Left colon (tissue), 2 donors: ENCODE data around the gene SGCE. TPM values are rescaled to one million over a fixed set of nuclear protein-coding genes. Genes with fewer than 3 reads are reported as not detected.

ENCODE experiments used
- ATAC-seq: fragments of 200-7000 bp; cut with Tn5 transposase; one replicate; pipeline ENCODE4 v1.9.1; 2020; ENCODE audit warnings: mild to moderate bottlenecking, moderate library complexity
- DNase-seq, 2 donors: peaks; one replicate each; pipeline ENCODE4 v3.0.0-alpha.2; 2020
- intact Hi-C, 2 donors: fragments of 100-400 bp; cut with DNase I in 1 of 2; cut with micrococcal nuclease in 1 of 2; formaldehyde crosslinking; loops; one replicate each; pipeline versions ENCODE4 v1.11.2 to v1.14.0; 2022; cut with DNase I, micrococcal nuclease
- total RNA-seq, 2 donors: library from RNA; stranded (reverse); fragmentation: NEBNext Ultra II Directional; extraction: Animal tissue kit (Norgen Biotek cat#: 25700); gene quantifications; one replicate each; pipeline ENCODE4 v1.2.1, GENCODE V29; 2021
- donor health status: DM: no; HTN: no; CAD: no.
- donor health status: DM: yes; HTN: yes; CAD: no.

Gene SGCE
- total RNA-seq, 2 donors from 2014 or later: 7.1 to 15.7 TPM

- ATAC-seq (no peak), DNase-seq (no peak)
- intact Hi-C loops: no loop called here
Observed at GRCh38 chr7:94664023-94664422, 8.1 kb upstream of the SGCE start.

GRCh38 chr7:94662548-94662947 lies 6.6 kb upstream of the SGCE start:
- intact Hi-C loops: no loop called here
- ATAC-seq (no peak), DNase-seq (no peak)

GRCh38 chr7:94660006-94660405 lies 4.1 kb upstream of the SGCE start:
- DNase-seq: no peak

DNA sequence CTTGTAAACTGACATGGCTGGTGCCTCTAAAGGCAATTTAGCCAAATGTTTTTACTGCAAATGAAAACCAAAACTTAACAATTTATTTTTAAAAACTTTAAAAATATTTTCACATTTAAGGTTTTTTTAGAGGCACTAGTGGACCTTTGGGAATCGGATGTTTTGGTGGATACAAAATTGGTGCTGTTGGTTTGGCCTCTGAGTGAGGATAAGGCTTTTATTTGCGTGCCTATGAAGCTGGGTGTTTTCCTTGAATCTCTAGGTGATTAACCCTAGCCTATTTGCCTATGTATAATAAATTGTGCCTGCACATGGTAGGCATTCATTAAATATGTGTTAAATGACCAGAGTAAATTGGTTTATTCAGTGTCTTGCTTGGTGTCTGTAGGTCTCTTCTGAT lies 2.9 kb upstream of the SGCE start:
- ATAC-seq (no peak), DNase-seq (no peak)
- intact Hi-C loops: loop anchor here in 1 of 2 donors (10.0 kb wide), 2 partner anchors 204 to 364 kb away; no protein-coding TSS in a partner anchor

More at GRCh38 chr7:94660006-94660405, 4.1 kb upstream of the SGCE start:
- intact Hi-C loops: no loop called here
- no peak for ATAC-seq

DNA sequence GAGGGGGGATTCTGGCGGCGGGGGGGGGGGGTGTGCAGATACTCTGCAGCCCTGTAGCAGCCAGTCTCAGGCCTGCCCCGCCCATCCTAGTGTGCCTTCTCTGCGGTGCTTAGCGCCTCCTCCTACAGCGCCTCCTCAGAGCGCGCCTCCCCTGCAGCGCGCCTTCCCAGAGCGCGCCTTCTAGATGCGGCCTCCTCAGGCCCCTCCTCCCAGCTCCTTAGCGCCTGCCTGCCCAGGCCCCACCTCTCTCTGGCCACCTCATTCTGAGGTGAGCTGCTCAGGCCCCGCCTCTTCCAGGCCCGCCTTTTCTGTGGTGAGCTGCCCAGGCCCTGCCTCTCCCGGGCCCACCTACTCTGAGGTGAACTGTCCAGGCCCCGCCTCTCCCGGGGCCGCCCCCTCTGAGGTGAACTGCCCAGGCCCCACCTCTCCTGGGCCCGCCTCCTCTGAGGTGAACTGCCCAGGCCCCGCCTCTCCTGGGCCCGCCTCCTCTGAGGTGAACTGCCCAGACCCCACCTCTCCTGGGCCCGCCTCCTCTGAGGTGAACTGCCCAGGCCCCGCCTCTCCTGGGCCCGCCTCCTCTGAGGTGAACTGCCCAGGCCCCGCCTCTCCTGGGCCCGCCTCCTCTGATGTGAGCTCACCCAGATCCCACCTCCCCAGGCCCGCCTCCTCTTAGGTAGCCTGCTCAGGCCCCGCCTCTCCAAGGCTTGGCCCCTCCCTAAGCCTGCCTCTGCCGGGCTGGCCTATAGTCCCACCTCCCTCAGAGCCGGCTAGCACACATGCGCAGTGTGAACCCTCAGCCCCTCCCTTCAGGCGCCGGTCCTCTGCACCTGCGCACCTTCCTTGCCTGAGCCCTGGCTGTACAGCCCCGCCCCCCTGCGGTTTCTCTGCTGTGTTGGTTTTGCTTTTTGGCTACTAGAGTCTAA lies 2.1 kb upstream of the SGCE start:
- DNase-seq (peak; percentile 94 to 96), ATAC-seq (peak; percentile 87)
- intact Hi-C loops: loop anchor here in 1 of 2 donors (10.0 kb wide), 2 partner anchors 203 to 363 kb away; no protein-coding TSS in a partner anchor

- intact Hi-C loops: loop anchor here in 1 of 2 donors (10.0 kb wide), 2 partner anchors 202 to 362 kb away; no protein-coding TSS in a partner anchor
Observed at GRCh38 chr7:94656925-94657731, 1.2 kb upstream of the SGCE start.

DNA sequence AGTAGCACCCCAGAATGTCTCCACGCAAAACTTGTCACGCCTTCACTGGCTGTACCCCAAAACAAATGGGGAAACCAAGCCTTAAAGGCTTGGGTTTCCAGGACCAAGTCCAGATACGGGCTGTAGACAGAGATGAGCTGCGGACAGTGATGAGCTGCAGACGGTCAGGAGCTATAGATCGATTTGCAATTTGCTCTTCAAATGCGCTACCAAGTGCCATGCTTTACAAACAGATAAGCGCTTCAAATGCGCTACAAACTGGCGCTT lies 658 bp upstream of the SGCE start:
- ATAC-seq (no peak), DNase-seq (no peak)
- intact Hi-C loops: loop anchor here in 1 of 2 donors (10.0 kb wide), 2 partner anchors 202 to 362 kb away; no protein-coding TSS in a partner anchor

More at GRCh38 chr7:94656925-94657731, 1.2 kb upstream of the SGCE start:
- no peak for ATAC-seq
- DNase-seq: peak; percentile 19 to 24

GRCh38 chr7:94655126-94655847 lies 646 bp downstream of the SGCE start:
- no peak for ATAC-seq
- DNase-seq: peak; percentile 15 to 28
- intact Hi-C loops: loop anchor here in 1 of 2 donors (10.0 kb wide), 2 partner anchors 200 to 360 kb away; no protein-coding TSS in a partner anchor

GRCh38 chr7:94654783-94655125 lies 1.2 kb downstream of the SGCE start:
- intact Hi-C loops: loop anchor here in 1 of 2 donors (10.0 kb wide), 2 partner anchors 200 to 360 kb away; no protein-coding TSS in a partner anchor
- no peak for ATAC-seq
- no peak for DNase-seq

DNA sequence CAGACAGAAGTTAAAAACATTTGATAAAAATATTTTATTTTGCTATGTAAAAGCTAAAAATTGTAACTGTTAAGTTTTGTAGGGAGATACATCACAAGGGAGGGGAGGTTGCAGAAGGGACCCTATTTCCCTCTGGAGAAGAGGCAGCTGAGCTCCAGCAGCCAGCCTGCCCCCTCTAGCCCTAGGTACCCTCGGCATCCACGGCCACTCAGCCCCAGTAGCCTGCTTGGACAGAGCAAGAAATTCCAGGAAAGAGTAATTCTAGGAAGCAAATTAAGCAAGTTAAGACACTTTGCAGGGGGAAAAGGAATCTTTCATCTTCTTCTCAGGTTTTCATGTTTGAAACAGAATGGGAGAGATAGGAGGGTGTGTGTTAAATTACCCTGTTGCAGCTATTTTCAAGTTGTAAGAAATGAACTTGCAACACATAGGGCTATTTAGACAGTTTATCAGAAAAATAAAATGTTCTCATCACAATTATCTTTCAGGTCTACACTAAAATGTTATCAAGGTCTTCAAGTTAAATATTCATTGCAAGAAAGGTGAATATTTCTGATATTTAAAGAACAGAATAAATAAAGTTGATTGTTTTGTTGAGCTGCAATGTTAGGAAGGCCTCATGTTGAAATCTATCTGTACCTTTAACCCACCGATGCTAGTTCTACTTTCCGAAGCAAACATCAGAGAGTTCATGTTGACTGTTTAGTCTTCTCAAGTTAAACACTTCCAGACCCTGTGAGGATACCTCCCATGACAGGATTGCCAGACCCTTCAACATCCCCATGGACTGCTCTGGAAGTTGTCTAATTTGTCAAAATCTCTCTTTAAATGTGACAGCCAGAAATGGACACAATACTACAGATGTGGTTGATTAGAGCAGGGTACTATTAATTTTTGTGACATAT lies 5.5 kb downstream of the SGCE start:
- intact Hi-C loops: loop anchor here in 1 of 2 donors (10.0 kb wide), 2 partner anchors 196 to 356 kb away; no protein-coding TSS in a partner anchor
- ATAC-seq (no peak), DNase-seq (no peak)

GRCh38 chr7:94649450-94649849 lies 6.5 kb downstream of the SGCE start:
- intact Hi-C loops: no loop called here
- no peak for ATAC-seq
- no peak for DNase-seq

DNA sequence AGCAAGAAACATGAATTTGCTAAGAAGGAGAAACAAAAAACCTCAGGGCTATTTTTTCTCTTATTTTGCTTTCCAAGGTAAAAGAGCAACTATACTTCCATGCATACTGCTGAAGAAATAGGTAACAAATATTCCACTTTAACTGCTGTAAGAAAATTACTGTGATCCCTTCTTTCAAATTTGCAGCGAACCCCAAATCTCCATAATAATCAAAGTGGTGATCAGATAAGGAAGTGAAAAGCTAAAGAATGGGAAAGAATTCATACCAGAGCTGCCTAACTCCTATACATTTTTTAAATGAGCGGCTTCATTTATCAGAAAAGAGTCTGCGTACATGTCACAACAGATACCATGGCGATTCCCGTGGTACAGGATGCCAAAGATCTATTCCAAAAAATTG lies 7.2 kb downstream of the SGCE start:
- DNase-seq: no peak
- intact Hi-C loops: no loop called here
- ATAC-seq: no peak

DNA sequence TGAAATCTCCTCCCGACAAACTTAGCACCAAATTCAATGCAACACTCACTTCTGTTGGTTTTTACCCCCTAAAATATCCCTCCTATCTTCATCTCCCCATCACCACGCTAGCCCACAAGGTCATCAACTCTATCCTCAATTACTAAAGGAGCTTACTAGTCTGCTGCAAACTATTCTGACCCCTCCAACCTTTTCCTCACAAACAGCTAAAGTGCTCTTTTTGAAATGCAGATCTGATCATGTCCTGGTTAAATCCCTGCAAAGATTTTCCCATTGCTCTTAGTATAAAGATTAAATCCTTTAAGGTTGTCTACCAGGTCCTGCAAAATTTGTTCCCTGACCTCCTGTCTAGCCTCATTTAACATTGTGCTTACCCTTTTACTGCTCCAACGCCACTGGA lies 8.6 kb downstream of the SGCE start:
- DNase-seq: no peak
- intact Hi-C loops: no loop called here
- ATAC-seq: no peak

DNA sequence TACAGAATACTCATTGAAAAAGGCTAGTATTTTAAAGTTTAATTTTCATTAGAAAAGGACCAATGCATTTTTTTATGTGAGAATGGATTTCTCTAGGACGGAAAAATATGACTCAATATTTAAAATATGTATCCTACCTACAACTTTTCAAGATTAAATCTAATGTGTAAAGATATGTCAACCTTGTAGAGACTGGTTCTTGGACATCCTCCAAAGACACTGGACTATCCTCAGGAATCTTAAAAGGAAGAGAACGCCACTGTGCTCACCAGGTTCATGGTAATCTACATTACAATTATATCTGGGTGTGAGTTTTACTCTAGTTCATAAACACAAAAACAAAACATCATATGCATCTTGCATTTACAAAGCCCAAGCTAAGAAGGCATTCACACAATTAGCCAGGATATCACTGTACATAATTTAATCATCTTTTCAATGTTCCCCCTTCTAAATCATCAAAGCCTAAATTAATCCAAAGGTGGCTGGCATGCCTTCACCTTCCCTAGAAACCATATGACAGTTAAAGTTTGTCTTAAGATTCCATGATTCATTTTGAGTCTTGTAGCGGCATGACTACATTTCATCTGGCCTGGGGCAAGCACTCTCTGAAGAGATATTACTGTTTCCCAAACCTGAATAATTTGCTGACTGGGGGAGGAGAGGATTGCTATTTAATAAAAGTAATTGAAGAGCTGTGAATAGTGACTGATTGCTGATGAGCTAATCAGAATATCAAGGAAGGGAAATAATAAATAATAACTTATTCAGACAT lies 12.0 kb downstream of the SGCE start:
- DNase-seq: no peak
- intact Hi-C loops: no loop called here
- no peak for ATAC-seq

DNA sequence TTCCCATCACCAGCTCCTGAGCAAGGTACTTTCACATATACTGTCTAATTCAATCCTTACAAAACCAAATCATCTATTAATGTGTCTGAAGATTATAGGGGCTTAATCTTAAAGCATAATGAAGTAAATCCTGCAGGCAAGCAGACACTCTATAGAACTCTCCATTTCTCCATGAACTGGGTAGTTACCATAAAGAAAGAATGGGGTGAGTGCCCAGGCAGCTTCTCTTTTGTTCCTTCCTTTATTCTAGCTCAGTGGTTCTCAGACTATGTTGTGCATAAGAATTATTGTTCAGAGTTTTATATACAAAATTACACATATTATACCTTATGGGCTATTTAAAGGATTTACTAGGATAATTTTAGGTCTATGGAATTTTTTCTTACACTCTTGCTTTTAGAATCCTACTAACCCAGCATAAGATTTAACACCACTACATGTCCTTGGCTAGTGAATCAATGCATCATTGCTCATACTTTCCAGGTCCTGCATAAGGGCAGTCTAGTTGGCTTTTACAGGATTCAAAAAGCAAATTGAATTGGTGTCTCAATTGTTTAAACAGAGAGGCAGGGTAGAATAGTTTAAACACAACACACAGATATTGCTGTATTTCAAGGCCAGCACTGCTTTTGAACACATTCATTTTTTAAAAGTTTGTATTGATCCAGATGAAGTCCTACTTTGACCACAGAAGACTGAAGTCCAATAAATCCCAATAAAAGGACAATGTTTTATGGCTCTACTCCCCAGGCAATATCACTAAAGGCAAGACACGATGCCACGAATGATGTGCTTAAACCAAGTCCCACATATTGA lies 12.9 kb downstream of the SGCE start:
- ATAC-seq: no peak
- intact Hi-C loops: no loop called here
- DNase-seq: no peak

GRCh38 chr7:94639384-94639783 lies 16.5 kb downstream of the SGCE start:
- intact Hi-C loops: no loop called here
- no peak for ATAC-seq
- no peak for DNase-seq
